K562 (cell line): Measurements from ENCODE around the gene SEC61A1. TPM values are rescaled to one million over a fixed set of nuclear protein-coding genes. Genes with fewer than 3 reads are reported as not detected.
A peak's percentile ranks its signal among the peaks of the same experiment; 100 is the strongest.

Source experiments
- ARNT ChIP-seq, 2 experiments: fragments of 450-650 bp; IDR thresholded peaks; 2 replicates each; pipeline ENCODE4 v1.6.1; 2016; ENCODE audit warnings: mild to moderate bottlenecking in 1 of 2
- BDP1 ChIP-seq: IDR thresholded peaks from 3 replicates; pipeline ENCODE4 v1.6.1; 2011; ENCODE audit not compliant: insufficient read length, insufficient read depth
- BRD4 ChIP-seq: fragments of 200-600 bp; sonication (generic); IDR thresholded peaks from 2 replicates; pipeline ENCODE4 v1.6.1; 2017; ENCODE audit warnings: inconsistent platforms
- DPF2 ChIP-seq: fragments of 450-650 bp; IDR thresholded peaks from 2 replicates; pipeline ENCODE4 v1.6.1; 2016
- ETV1 ChIP-seq: fragments of 450-650 bp; conservative IDR thresholded peaks from 2 replicates; pipeline ENCODE4 v1.6.1; 2016; ENCODE audit warnings: missing genetic modification characterization, control low read depth, low read depth, missing compliant biosample characterization
- GTF2A2 ChIP-seq: IDR thresholded peaks from 2 replicates; pipeline ENCODE4 v1.6.1; 2016; ENCODE audit warnings: mild to moderate bottlenecking, missing genetic modification characterization, missing compliant biosample characterization
- GTF2E2 ChIP-seq: fragments of 200-800 bp; sonication (Bioruptor generic); IDR thresholded peaks from 2 replicates; pipeline ENCODE4 v1.6.1; 2016; ENCODE audit warnings: missing genetic modification characterization, missing compliant biosample characterization
- MAFF ChIP-seq: IDR thresholded peaks from 2 replicates; pipeline ENCODE4 v1.6.1; 2012; ENCODE audit warnings: low read length, improper control_type of control experiment
- MCM5 ChIP-seq: fragments of 450-650 bp; IDR thresholded peaks from 2 replicates; pipeline ENCODE4 v1.6.1; 2016; ENCODE audit warnings: low read depth
- MEF2D ChIP-seq: conservative IDR thresholded peaks from 2 replicates; pipeline ENCODE4 v1.6.1; 2016; ENCODE audit warnings: low read depth, missing genetic modification characterization, missing compliant biosample characterization
- NR2C2 ChIP-seq, 2 experiments: fragments of 200-800 bp in 1 of 2; sonication (Bioruptor generic) in 1 of 2; sonication (generic) in 1 of 2; formaldehyde crosslinking in 1 of 2; IDR thresholded peaks; 2 replicates each; pipeline versions ENCODE4 v1.6.1 to v1.8.0; 2016 to 2022; ENCODE audit warnings: mild to moderate bottlenecking in 1 of 2, missing compliant biosample characterization in 1 of 2, missing genetic modification characterization in 1 of 2, missing genetic modification reagents in 1 of 2
- NR2F6 ChIP-seq: fragments of 450-650 bp; formaldehyde crosslinking; IDR thresholded peaks from 2 replicates; pipeline ENCODE4 v1.4.0; 2020; ENCODE audit warnings: mild to moderate bottlenecking
- NUFIP1 ChIP-seq: fragments of 450-650 bp; IDR thresholded peaks from 2 replicates; pipeline ENCODE4 v1.6.1; 2018; ENCODE audit not compliant: partially characterized antibody
- POLR2G ChIP-seq: fragments of 200-400 bp; formaldehyde crosslinking; IDR thresholded peaks from 2 replicates; pipeline ENCODE4 v1.6.1; 2017; ENCODE audit warnings: low read depth, mild to moderate bottlenecking, antibody characterized with exemption, low read length, moderate library complexity
- POLR3A ChIP-seq: IDR thresholded peaks from 2 replicates; pipeline ENCODE4 v1.6.1; 2011; ENCODE audit warnings: borderline replicate concordance, mild to moderate bottlenecking, moderate library complexity; ENCODE audit not compliant: insufficient read length, insufficient read depth; ENCODE audit errors: extremely low read depth
- PREB ChIP-seq: sonication (generic); formaldehyde crosslinking; IDR thresholded peaks from 2 replicates; pipeline ENCODE4 v1.8.1; 2023; ENCODE audit warnings: mild to moderate bottlenecking, missing genetic modification reagents
- SOX6 ChIP-seq: fragments of 450-650 bp; IDR thresholded peaks from 2 replicates; pipeline ENCODE4 v1.6.1; 2014; ENCODE audit warnings: mild to moderate bottlenecking
- TEAD1 ChIP-seq, 2 experiments: fragments of 450-650 bp in 1 of 2; sonication (generic) in 1 of 2; formaldehyde crosslinking; IDR thresholded peaks; 2 replicates each; pipeline versions ENCODE4 v1.4.0 to v1.8.0; 2020 to 2022; ENCODE audit warnings: mild to moderate bottlenecking in 2 of 2, missing genetic modification reagents in 1 of 2
- ZNF133 ChIP-seq: fragments of 250-450 bp; sonication (Bioruptor Pico); IDR thresholded peaks from 2 replicates; pipeline ENCODE4 v1.4.0; 2020; ENCODE audit warnings: mild to moderate bottlenecking
- ZNF280B ChIP-seq: fragments of 250-450 bp; sonication (Bioruptor Pico); IDR thresholded peaks from 2 replicates; pipeline ENCODE4 v1.5.1; 2021; ENCODE audit warnings: mild to moderate bottlenecking
- ZNF354B ChIP-seq: fragments of 250-450 bp; sonication (Bioruptor Pico); IDR thresholded peaks from 2 replicates; pipeline ENCODE4 v1.4.0; 2020
- polyA plus RNA-seq, 8 experiments: library from polyadenylated mRNA; depleted of rRNA in 4 of 8; stranded (reverse) in 5 of 8; unstranded in 3 of 8; fragments of >200 nt; fragmentation: Nextera tagmentation in 2 of 8; fragmentation: Illumina TruSeq in 1 of 8; extraction: Ambion mirVana in 2 of 8; extraction: Trizol in 1 of 8; gene quantifications; 2 replicates each; pipeline versions ENCODE4 v1.2.1 to v1.2.3, GENCODE V29; 2011 to 2014; ENCODE audit warnings: inconsistent platforms in 1 of 8, missing spikeins in 1 of 8
- total RNA-seq, 7 experiments: library from RNA; depleted of rRNA in 6 of 7; stranded (reverse); fragments of >200 nt in 6 of 7; fragmentation: Illumina TruSeq in 2 of 7; extraction: Trizol in 2 of 7; gene quantifications; 2 replicates each; pipeline versions ENCODE4 v1.2.1 to v1.2.3, GENCODE V29; 2011 to 2021; ENCODE audit warnings: low replicate concordance in 1 of 7

Gene SEC61A1
- total and polyA plus RNA-seq, 9 of the 15 experiments (the other 6 are each of a cell fraction or from before 2014, with no cell fraction given): 1.9 to 140 (median 79.1) TPM

GRCh38 chr3:128076483-128077201 is 24.4 kb downstream of the SEC61A1 start (continued):
- TF ChIP-seq DPF2 (no peak), NR2F6 (no peak), MCM5 (no peak), ETV1 (tag) (no peak), GTF2E2 (tag) (no peak), MAFF (no peak), ARNT (IDR thresholded peaks at IDR 0.05) (no peak), GTF2A2 (tag) (no peak), POLR3A (no peak), NUFIP1 (no peak), SOX6 (peak; percentile 35; the same call in 1 of the 2 replicates), POLR2G (peak; percentile 79), NR2C2 (CRISPR knock-in tag; IDR thresholded peaks at IDR 0.05) (no peak), NR2C2 (tag; IDR thresholded peaks at IDR 0.05) (peak; percentile 76), BRD4 (no peak), BDP1 (no peak), ZNF133 (CRISPR knock-in tag) (no peak), TEAD1 (CRISPR knock-in tag; IDR thresholded peaks at IDR 0.05) (peak in 1 of 2 experiments; percentile 38; a peak in 1 of 4 replicates), MEF2D (tag) (no peak), ZNF280B (no peak), ZNF354B (CRISPR knock-in tag) (no peak), PREB (CRISPR knock-in tag) (no peak)
